Right hindlimb (tissue), 1 donor: ENCODE data around the gene QSER1.
"Not testable (repeated sequence)": the region's sequence is repeated elsewhere in the genome, so short reads cannot be mapped to it uniquely, and the experiment has no call there.

Source experiments
- DNase-seq: peaks from one replicate; pipeline ENCODE4 v3.0.0-alpha.2; 2018

QSER1 gene

DNA sequence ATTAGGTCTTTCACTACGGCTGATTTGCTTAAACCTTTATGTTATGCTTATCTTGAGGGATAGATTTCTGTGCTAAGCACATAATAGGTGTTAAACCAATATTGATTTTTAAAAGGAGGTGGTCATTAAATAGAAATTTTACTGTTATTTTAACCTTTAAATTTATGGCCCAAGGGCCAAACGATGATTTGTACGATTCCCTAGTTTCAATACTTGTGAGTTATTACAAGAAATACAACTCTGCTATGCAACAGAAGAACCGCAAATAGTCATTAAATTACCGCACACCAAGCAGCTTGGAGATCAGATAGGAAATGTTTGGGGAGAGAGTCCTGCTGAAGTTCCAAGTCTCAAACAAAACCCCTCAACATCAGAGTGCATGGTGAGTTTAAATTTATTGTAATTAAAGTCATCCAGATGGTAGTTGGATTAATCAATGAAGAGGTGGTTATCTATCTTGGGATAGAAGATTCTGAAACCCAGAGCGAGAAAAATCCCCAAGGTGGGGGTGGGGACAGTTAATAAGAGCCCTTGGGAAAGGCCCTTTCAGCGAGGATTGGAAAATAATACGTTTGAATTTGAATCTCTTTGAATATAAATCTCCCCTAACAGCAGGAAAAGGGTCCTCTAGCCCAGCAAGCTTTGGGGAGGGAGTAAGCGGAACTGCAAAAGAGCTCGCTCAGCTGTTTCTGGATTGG is 805 bp upstream of the QSER1 start:
- DNase-seq, result no peak

DNA sequence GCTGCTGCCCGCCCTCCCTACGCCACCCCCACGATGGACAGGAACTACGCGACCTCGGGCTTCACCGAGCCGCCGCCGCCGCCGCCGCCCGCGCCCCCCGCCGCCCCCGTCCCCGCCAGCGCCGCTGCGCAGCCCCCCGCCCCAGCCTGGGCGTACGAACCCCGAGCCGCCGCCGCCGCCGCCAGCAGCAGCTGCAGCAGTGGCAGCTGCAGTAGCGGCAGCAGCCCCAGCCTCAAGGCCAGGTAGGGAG is 407 bp downstream of the QSER1 start:
- no peak for DNase-seq

DNA sequence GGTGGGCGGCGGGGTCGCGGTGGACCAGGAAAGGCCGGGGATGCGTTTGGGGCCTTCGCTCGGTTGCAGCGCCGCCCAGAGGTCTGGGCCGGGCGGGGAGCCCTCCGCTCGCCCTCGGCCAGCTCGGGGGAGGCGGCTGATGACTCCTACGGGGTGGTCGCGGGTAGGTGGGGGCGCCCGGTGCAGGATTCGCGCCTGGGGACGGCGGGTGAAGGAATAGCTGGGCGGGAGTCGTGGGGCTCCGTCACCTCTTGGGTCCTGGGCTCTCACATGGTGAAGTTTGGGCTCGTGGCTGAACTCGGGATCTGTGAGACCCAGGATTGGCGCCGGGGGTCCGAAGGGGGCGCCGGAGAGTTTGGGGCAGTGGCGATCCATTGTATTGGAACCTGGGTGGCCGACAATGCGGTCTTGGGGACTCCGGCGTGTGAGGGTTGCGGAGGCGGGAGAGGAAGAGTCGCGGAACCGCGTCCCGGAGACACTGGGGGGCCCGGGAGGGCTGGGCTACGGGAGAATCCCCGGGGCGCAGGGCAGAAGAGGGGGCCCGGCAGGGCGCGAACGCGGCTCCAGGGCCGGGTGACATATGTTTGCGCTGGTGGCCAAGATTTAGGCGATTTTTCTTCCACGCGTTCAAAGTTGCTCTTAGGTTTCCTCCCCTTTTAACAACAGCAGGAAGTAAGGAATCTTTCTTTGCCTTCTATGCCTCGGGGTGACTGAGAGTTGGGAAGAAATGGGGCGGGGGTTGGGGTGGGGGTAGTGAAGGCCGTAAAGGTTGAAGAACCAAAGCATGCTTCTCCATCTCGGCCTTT is 935 bp downstream of the QSER1 start:
- peak; percentile 81 for DNase-seq

DNA sequence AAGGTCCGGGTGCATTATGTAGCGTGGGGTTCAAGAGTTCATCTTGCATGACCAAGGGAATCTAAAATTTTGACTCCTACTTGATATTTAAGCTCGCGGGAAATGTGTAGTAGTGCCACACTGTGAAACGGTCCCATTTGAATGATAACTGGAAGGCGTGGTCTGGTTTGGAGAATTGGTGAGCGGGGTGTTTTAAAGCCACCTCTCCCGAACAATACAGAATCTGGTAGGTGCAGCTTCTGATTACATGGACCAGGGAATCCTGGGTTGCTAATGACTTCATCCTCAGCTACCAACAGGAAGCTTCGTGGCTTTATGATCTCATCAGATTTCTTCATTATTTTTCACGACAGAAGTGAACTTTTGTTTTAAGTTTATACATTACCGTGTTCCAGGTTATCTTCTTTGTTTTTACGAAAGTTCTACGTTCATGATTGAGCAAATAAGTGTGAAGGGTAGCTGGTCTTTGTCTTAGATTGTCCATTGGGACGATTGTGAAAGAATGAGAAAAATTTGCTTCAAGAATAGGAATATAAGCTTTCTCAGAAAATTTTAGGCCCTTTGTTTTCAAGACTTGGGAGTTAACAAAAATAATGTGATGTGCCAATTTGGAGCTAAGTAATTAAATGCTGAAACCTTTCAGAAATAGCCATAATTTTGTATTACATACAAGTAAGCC is 1.7 kb downstream of the QSER1 start:
- peak; percentile 45 for DNase-seq

DNA sequence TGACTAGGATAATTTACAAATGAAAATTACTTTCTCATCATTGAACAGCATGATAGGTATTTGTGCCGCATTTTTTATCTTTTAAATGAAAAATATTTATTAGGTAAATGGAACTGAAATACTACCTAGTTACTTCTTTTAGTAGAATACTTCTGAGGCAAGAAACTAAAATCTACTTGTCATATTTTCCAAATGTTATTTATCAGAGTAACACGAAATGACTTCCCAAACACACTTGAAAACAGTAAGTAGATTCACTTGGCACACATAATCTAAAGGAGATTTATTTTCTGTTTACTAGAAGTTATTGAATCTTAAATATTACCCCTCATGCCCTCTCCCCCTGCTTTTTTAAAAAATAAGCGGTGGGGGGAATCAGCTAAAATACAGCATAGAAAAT is 2.3 kb downstream of the QSER1 start:
- DNase-seq, result no peak

DNA sequence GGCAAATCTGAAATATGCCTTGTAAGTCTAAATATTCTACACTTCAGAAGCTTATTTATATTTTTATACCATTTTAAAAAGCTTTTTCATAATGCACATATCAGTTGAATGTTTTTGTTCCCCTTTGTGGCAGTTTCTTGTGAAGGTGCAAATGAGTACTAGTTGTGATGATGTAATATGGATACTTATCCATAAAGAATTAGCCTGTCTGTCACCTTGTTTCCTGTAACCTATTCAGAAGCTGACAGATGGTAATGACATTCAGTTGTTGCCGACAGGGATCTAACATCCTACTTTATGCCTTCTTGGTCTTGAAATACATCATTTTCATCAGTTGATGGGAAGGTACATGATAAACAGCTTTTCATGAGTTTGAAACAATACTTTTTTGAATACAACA is 2.9 kb downstream of the QSER1 start:
- no peak for DNase-seq

DNA sequence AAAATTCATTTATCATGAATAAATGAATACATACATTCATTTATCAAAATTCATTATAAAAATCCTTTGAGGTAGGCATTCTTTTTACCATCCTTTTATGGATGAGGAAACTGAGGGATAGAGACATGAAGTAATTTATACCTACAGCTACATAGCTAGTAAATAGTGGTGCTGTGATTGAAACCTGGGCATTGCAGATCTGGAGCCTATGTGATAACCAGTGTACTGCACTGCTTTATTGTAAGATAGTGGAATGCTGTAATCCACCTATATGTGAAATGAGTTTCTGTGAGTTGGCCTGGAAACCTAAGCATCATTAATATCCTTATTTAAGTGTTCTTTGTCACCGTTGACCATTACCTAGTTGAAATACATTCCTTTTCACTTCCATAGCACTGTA is 4.5 kb downstream of the QSER1 start:
- DNase-seq, result no peak

DNA sequence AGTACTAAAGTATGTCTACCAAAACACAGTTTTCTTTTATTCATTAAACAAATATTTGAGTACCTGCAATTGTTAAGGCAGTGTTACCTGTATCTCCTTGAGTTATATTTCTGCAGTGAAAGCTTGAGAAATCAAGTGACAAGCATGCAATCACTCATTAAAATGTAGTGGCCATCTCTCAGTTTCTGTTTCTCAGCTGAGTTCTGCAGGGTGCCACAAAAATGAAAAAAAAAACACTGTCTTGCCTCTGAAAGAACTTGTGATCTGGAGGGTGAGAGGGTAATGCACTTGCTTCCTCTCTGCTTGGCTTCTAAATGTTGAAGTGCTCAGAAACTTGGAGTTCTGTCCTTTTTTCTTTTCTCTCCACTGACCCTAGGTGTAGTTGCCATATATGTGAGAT is 6.8 kb downstream of the QSER1 start:
- DNase-seq, result no peak

DNA sequence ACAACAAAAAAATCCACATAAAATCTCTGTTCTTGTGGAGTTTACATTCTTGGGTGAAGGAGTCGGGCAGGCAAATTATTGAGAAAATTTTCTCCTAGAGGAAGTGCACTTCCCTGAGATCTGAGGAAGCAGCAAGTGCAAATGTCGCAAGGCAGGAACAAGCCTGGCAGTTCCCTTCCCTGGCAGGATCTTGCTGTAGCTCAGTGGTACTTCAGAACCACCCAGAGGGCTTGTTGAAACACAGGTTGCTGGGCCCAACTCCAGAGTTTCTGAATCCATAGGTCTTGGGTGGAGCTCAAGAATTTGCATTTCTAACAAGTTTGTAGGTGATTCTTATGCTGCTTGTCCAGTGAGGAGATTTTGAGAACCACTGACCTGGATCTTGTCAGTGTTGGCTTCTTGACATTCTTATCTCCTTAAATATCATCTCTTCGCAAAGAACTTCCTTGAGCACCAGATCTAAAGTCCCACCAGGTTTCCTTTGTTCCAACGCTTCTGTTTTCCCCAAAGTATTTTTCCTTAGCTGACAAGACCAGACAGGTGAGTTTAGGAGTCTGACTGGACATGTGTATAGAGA is 9.6 kb downstream of the QSER1 start:
- DNase-seq, result no peak

DNA sequence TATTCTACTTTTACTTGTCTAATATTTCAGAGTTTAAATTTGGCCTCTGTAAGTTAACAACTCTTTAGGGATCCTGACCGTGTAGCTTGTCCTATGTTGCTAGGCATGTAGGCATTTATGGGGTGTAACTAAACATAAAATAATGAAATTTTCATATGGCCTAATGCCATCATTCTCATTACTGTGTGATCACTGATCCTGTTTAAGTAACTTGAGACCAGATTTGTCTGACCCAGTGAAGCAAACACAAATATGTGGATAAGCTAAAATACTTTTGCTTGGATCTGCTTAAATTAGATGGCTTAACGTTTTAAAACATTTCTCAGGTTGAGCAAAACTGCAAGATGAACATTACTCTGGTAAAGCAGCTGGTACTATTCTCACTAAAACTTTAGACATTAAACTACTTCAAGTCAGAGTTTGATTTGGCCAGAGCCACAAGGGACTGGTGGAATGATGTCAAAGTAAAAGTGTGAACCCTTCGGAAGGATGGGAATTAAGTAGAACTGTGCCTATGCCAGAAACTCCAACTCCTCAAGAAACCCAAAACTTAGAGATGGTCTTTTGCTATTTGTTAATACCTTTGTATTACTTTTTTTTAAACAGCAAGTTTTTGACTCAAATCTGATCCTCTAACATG is 12.5 kb downstream of the QSER1 start:
- no peak for DNase-seq

DNA sequence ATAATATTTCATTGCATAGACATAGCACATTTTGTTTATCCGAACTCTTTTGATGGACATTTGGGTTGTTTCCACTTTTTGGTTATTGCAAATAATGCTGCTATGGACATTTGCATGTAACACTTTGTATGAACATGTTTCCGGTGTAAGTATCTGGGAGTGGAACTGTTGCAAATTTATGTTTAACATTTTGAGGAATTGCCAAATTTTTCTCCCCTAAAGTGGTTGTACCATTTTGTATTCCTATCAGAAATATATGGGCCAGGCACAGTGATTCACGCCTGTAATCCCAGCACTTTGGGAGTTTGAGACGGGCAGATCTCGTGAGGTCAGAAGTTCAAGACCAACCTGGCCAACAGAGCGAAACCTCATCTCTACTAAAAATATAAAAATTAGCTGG is 16.0 kb downstream of the QSER1 start:
- no peak for DNase-seq

DNA sequence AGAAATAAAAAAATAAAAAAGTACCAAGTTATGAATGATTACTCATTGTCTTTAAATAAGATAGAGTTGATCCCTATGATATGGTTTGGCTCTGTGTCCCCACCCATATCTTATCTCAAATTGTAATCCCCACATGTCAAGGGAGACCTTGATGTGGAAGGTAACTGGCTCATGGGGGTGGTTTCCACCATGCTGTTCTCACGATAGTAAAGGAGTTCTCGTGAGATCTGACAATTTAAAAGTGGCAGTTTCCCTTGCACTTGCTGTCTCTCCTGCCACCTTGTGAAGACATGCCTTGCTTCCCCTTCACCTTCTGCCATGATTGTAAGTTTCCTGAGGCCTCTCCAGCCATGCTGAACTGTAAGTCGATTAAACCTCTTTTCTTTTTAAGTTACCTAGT is 18.8 kb downstream of the QSER1 start:
- no peak for DNase-seq

DNA sequence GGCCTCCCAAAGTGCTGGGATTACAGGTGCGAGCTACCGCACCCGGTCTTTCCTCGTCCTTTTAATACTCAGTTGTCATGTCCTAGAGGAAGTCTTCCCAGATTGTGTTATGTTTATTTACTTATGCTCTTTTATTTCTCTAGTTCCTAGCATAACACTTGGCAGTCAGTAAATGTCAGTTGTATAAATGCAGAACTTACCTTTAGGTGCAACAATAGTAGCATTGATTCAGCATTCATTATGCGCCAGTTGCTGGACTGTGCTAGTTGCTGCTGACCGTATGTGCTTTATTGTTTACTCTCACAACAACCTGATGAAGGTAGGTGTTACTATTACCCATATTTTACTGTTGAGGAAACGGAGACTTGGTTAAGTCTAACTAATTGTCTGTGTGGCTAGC is 20.8 kb downstream of the QSER1 start:
- no peak for DNase-seq

DNA sequence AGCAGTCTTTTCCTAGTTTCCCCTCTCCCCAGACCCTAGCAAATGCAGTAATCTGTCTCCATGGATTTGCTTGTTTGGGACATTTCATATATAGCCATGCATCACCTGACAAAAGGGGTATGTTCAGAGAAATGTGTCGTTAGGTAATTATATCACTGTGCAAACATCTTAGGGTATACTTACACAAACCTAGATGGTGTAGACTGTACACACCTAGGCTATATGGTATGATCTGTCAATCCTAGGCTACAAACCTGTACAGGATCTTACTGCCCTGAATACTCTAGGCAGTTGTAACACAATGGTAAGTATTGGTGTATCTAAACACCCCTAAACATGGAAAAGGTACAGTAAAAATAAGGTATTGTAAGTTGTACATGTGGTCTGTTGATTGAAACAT is 23.8 kb downstream of the QSER1 start:
- no peak for DNase-seq

DNA sequence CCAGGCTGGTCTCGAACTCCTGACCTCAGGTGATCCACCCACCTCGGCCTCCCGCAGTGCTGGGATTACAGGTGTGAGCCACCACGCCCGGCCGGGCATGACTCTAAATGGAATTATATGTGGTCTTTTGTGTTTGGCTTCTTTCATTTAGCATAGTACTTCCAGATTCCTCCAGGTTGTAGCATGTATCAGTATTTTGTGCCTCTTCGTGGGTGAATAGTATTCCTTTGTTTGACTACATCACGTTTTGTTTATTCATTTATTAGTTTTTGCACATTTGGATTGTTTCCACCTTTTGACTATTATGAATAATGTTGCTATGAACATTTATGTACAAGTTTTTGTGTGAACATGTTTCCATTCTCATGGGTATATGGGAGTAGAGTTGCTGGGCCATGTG is 24.4 kb downstream of the QSER1 start:
- no peak for DNase-seq

DNA sequence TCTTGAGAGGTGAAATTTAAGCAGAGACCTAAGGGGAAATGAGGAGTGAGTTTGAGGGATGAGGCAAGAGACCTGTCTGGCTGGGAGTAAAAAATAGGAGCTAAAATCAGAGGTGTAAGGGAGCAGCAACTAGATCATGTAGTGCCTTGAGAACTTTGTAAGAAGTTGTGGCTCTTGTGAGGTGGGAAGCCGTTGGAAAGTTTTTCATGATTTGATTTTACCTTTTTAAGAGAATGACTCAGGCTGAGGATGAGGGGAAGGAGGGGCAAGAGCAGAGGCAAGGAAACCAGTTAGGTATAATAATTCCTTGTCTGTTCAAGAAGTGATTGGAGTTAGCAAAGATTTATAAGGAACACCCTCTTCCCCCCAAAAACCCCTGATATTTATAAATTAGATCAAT is 25.8 kb downstream of the QSER1 start:
- no peak for DNase-seq

DNA sequence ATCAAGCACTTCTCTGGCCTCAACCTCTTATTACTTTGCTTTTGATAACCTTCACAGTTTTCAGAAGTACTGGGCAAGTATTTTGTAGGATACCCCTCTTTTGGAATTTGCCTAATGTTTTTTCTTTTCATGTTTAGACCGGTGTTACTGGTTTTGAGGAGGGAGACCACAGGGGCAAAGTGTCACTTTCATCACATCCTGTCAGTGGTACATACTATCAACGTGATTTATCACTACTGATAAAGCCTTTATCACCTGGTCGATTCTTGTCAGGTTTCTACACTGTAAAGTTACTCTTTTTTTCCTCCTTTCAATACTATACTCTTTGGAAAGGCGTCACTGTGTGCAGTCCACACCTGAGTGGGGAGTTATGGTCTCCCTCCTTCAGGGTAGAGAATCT is 26.7 kb downstream of the QSER1 start:
- no peak for DNase-seq

DNA sequence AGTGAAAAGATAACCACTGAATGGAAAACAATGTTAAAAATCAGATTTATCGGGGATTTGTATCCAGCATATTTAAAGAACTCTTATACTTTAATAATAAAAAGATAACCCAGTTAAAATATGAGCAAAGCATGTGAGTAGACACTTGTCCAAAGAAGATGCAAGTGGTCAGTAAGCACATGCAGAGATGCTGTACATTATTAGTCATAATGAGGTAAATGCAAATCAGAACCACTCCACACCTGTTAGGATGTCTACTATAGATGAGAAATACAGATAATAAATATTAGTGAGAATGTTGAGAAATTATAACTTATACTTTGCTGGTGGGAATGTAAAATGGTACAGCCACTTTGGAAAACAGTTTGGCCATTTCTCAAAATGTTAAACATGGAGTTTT is 28.0 kb downstream of the QSER1 start:
- DNase-seq, result no peak

DNA sequence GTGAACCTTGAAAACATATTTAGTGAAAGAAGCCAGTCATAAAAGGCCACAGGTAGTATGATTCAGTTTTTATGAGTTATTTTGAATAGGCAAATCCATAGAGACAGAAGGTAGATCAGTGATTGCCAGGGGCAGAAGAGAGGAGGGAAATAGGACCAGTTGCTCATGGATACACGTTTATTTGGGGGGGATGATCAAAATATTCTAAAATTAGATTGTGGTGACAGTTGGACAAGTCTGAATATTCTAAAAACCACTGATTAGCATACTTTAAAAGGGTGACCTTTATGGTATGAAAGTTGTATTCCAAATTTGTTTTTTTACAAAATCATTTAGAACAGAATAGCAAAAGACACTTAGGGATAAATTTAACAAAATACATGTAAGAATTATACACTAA is 28.6 kb downstream of the QSER1 start:
- no peak for DNase-seq

DNA sequence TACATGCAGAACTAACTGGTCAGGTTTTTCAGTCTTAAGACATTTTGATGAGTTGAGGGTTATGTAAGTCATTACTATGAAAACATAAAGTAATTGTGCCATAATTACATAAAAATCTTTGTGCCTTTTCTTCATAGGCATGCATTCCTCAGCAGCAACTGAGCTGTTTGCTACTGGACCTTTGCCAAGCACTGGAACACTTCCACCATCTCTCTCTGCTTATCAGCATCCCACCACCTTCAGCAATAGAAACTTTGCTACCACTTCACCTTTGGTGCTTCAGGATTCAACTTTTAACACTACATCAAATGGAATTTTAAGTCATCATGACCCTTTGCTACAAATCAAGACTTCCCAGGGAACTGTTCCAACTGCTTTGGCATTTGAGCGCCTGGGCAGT is 39.0 kb downstream of the QSER1 start:
- DNase-seq, result no peak

DNA sequence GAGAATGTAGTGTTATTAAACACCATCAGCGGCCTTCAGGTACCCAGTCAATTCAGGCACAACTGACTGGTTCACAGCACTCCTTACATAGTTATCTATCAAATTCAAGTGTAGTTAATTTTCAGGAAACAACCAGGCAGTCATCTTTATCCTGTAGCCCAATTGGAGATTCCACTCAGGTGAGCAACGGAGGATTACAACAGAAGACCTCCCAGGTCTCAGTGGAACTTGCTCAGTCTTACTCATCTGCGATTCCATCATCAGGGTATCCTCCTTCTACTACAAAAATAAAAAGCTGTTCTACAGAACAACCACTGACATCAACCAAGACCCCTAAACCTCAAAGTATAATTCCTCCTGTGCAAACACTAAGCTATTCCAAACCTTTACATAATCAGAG is 39.6 kb downstream of the QSER1 start:
- DNase-seq, result no peak

DNA sequence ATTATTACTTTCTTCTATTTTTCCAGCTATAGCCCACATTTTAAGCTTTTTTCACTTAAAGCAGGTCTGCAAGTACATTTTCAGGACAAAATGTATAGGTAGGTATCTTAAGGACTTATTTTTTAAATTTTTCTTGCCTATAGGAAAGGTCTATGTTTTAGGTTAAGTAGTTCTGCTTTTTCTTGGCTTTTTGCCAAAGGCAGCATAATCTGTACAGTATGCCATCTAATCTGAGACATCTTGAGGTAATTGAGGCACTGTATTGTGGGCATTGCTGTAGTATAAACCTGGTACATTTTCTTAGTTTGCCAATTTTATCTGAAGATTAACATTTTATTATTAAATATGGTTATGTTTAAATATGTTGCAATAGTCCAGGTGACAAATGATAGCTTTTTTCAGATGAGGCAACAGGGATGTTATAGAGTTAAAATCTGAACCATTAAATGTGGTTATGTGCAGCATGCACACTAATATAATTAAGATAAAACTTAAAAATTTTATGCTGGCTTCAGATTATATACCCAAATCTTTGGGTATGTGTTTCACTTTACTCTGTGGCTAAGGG is 42.9 kb downstream of the QSER1 start:
- DNase-seq, result no peak

DNA sequence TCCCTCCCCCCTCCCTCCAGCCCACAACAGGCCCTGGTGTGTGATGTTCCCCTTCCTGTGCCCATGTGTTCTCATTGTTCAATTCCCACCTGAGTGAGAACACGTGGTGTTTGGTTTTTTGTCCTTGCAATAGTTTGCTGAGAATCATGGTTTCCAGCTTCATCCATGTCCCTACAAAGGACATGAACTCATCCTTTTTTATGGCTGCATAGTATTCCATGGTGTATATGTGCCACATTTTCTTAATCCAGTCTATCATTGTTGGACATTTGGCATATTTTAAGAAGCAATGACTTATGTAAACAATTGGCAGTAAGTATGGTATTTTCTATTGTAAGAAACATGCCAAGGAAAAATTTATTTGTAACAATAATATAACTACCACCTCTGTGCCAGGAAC is 43.6 kb downstream of the QSER1 start:
- not testable (repeated sequence) for DNase-seq
